ENCODE results near the gene ZNF618. TPM values are rescaled to one million over a fixed set of nuclear protein-coding genes. Genes with fewer than 3 reads are reported as not detected.

ZNF618 gene
- total RNA-seq, 1 experiment from 2014 or later = 29.4 TPM

GRCh38 chr9:113969343-113969742, 93.2 kb downstream of the ZNF618 start:
- ChIA-PET CTCF (no interaction called here), POLR2A (ENCODE audit: low non-redundant PET) (no interaction called here)
- no TSS peak for BruUV-seq (replicated peaks)
- Histone ChIP-seq H3K4me1 (ENCODE audit: insufficient read depth, low read length, poor library complexity, severe bottlenecking) (peaks cover 24% of the 10 kb centered on the region), H3K9me3 (ENCODE audit: low read depth, low read length, poor library complexity, severe bottlenecking) (peaks cover 8% of the 10 kb centered on the region), H3K36me3 (ENCODE audit: insufficient read depth, low read length, poor library complexity, severe bottlenecking) (peaks cover 11% of the 10 kb centered on the region), H3K4me3 (ENCODE audit: low read depth, low read length, poor library complexity, severe bottlenecking) (no peak overlapping the region), H3K27me3 (replicated peaks; ENCODE audit: insufficient read depth, low read depth, low read length, poor library complexity) (no peaks in the 10 kb centered on the region), H3K27ac (ENCODE audit: low read depth, low read length, poor library complexity, severe bottlenecking) (no peak overlapping the region)
- no peak for TF ChIP-seq EZH2 (IDR thresholded peaks at IDR 0.05; ENCODE audit: borderline replicate concordance, low read depth, low read length, poor library complexity, severe bottlenecking)
- TF ChIP-seq CTCF (conservative IDR thresholded peaks at IDR 0.05; ENCODE audit: low read depth, low read length) = no peak
- no peak for DNase-seq (ENCODE audit: low spot score)
- intact Hi-C loops (cut with micrococcal nuclease; ENCODE audit: unreplicated experiment) = no loop called here

DNA sequence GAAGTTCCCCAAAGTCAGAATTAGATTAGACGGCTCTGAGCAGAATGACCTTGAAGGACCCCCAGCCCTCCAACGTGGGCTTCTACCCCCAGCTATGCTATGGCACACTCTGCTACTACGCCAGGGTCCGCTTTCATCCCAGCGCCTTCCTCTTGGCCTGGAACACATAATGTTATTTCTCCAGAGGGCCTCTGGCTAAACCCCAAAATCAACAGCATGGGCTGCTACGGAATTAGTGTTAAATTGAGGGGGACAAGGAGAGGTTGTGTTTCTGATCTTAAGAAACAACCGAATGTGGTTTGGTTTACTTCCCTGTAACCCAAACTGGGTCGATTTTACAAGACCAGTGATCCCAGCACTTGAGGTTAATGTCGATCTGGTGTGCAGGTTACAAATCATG, 97.1 kb downstream of the ZNF618 start:
- CTCF ChIA-PET = no interaction called here
- no TSS peak for BruUV-seq (replicated peaks)
- no peaks in the 10 kb centered on the region for H3K27me3 ChIP-seq (replicated peaks; ENCODE audit: insufficient read depth, low read depth, low read length, poor library complexity)
- intact Hi-C loops (cut with micrococcal nuclease; ENCODE audit: unreplicated experiment) = no loop called here
- DNase-seq (ENCODE audit: low spot score) = no peak
- H3K4me3 ChIP-seq (ENCODE audit: low read depth, low read length, poor library complexity, severe bottlenecking) = no peak overlapping the region
- H3K4me1 ChIP-seq (ENCODE audit: insufficient read depth, low read length, poor library complexity, severe bottlenecking) = peaks cover 7% of the 10 kb centered on the region
- H3K9me3 ChIP-seq (ENCODE audit: low read depth, low read length, poor library complexity, severe bottlenecking) = peaks cover 8% of the 10 kb centered on the region
- no peak for TF ChIP-seq EZH2 (IDR thresholded peaks at IDR 0.05; ENCODE audit: borderline replicate concordance, low read depth, low read length, poor library complexity, severe bottlenecking)
- TF ChIP-seq CTCF (conservative IDR thresholded peaks at IDR 0.05; ENCODE audit: low read depth, low read length) = no peak
- H3K36me3 ChIP-seq (ENCODE audit: insufficient read depth, low read length, poor library complexity, severe bottlenecking) = peaks cover 11% of the 10 kb centered on the region
- no peak overlapping the region for H3K27ac ChIP-seq (ENCODE audit: low read depth, low read length, poor library complexity, severe bottlenecking)
- POLR2A ChIA-PET (ENCODE audit: low non-redundant PET) = no interaction called here

DNA sequence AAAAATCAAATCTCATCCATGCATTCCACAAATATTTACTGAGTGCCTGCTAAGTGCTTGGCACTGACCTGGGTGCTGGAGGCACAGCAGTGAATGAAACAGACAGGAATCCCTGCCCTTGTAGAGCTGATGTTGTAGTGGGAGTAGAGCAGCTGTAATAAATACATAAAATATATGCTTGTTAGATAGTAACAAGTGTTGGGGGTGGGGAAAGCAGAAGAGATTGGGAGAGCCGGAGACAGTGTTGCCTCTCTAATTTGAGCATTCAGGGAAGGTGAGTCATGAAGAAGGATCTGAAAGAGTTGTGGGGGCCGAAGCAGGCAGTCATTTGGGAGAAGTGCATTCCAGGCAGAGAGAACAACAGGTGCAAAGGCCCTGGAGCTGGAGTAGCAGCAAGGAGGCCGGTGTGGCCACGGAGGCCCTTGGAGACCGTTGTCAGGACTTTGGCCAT, 97.9 kb downstream of the ZNF618 start:
- no TSS peak for BruUV-seq (replicated peaks)
- H3K4me3 ChIP-seq (ENCODE audit: low read depth, low read length, poor library complexity, severe bottlenecking) = no peak overlapping the region
- H3K9me3 ChIP-seq (ENCODE audit: low read depth, low read length, poor library complexity, severe bottlenecking) = peaks cover 7% of the 10 kb centered on the region
- intact Hi-C loops (cut with micrococcal nuclease; ENCODE audit: unreplicated experiment) = no loop called here
- peaks cover 11% of the 10 kb centered on the region for H3K36me3 ChIP-seq (ENCODE audit: insufficient read depth, low read length, poor library complexity, severe bottlenecking)
- no peak for DNase-seq (ENCODE audit: low spot score)
- CTCF ChIA-PET = no interaction called here
- H3K27me3 ChIP-seq (replicated peaks; ENCODE audit: insufficient read depth, low read depth, low read length, poor library complexity) = no peaks in the 10 kb centered on the region
- POLR2A ChIA-PET (ENCODE audit: low non-redundant PET) = no interaction called here
- no peak overlapping the region for H3K27ac ChIP-seq (ENCODE audit: low read depth, low read length, poor library complexity, severe bottlenecking)
- H3K4me1 ChIP-seq (ENCODE audit: insufficient read depth, low read length, poor library complexity, severe bottlenecking) = peaks cover 11% of the 10 kb centered on the region
- TF ChIP-seq EZH2 (IDR thresholded peaks at IDR 0.05; ENCODE audit: borderline replicate concordance, low read depth, low read length, poor library complexity, severe bottlenecking) = no peak
- no peak for TF ChIP-seq CTCF (conservative IDR thresholded peaks at IDR 0.05; ENCODE audit: low read depth, low read length)

All from A673 (cell line).